ENCODE data around the gene CHAC1.

The CHAC1 gene

GRCh38 chr15:40985541-40986330 is 32.5 kb downstream of the CHAC1 start:
- DNase-seq (ENCODE audit: low read depth in 2 of 2), result no peak

GRCh38 chr15:40986820-40987219 is 33.5 kb downstream of the CHAC1 start:
- DNase-seq (ENCODE audit: low read depth in 2 of 2), result no peak

- DNase-seq (ENCODE audit: low read depth in 2 of 2), result no peak
Measured at GRCh38 chr15:40988156-40988555, 34.9 kb downstream of the CHAC1 start.

- no peak for DNase-seq (ENCODE audit: low read depth in 2 of 2)
Measured at GRCh38 chr15:40990080-40990479, 36.8 kb downstream of the CHAC1 start.

- no peak for DNase-seq (ENCODE audit: low read depth in 2 of 2)
Measured at GRCh38 chr15:40990789-40991188, 37.5 kb downstream of the CHAC1 start.

GRCh38 chr15:40991355-40991754 is 38.1 kb downstream of the CHAC1 start:
- DNase-seq (ENCODE audit: low read depth in 2 of 2), result no peak

GRCh38 chr15:40992241-40992741 is 39.0 kb downstream of the CHAC1 start:
- DNase-seq (ENCODE audit: low read depth in 2 of 2), result no peak

- DNase-seq (ENCODE audit: low read depth in 2 of 2), result no peak
Measured at GRCh38 chr15:40992825-40993224, 39.6 kb downstream of the CHAC1 start.

GRCh38 chr15:40995656-40996055 is 42.4 kb downstream of the CHAC1 start:
- no peak for DNase-seq (ENCODE audit: low read depth in 2 of 2)

- DNase-seq (ENCODE audit: low read depth in 2 of 2), result no peak
Measured at GRCh38 chr15:40999190-40999589, 45.9 kb downstream of the CHAC1 start.

GRCh38 chr15:41001524-41002214 is 48.4 kb downstream of the CHAC1 start:
- DNase-seq (ENCODE audit: low read depth in 2 of 2), result no peak

GRCh38 chr15:41004490-41004889 is 51.2 kb downstream of the CHAC1 start:
- no peak for DNase-seq (ENCODE audit: low read depth in 2 of 2)

Data from stimulated activated CD8-positive, alpha-beta memory T cell treated with anti-CD3 and anti-CD28 coated beads, Interleukin-7, amount 100 ng/mL, for 4 hours (primary cell).